NCI-H1048 (cell line): ENCODE results near the gene CA12.

Experiments used
- DNase-seq: peaks from one replicate; lab custom pipeline; 2025; lab: John Stamatoyannopoulos, UW

Gene CA12

GRCh38 chr15:63374686-63375520, 6.7 kb downstream of the CA12 start:
- DNase-seq = no peak

- DNase-seq = no peak
Measured at GRCh38 chr15:63373866-63374548, 7.6 kb downstream of the CA12 start.

- DNase-seq = no peak
Measured at GRCh38 chr15:63373330-63373729, 8.3 kb downstream of the CA12 start.

GRCh38 chr15:63372753-63373152, 8.9 kb downstream of the CA12 start:
- DNase-seq = no peak

- DNase-seq = no peak
Measured at GRCh38 chr15:63372018-63372705, 9.5 kb downstream of the CA12 start.

GRCh38 chr15:63371297-63371918, 10.2 kb downstream of the CA12 start:
- no peak for DNase-seq

- no peak for DNase-seq
Measured at GRCh38 chr15:63370764-63371163, 10.9 kb downstream of the CA12 start.

- DNase-seq = no peak
Measured at GRCh38 chr15:63369781-63370180, 11.9 kb downstream of the CA12 start.

GRCh38 chr15:63369296-63369695, 12.3 kb downstream of the CA12 start:
- no peak for DNase-seq

GRCh38 chr15:63368503-63368902, 13.1 kb downstream of the CA12 start:
- no peak for DNase-seq

- no peak for DNase-seq
Measured at GRCh38 chr15:63367900-63368299, 13.7 kb downstream of the CA12 start.

GRCh38 chr15:63367390-63367789, 14.3 kb downstream of the CA12 start:
- no peak for DNase-seq

- no peak for DNase-seq
Measured at GRCh38 chr15:63366451-63366850, 15.2 kb downstream of the CA12 start.

- no peak for DNase-seq
Measured at GRCh38 chr15:63365273-63365680, 16.4 kb downstream of the CA12 start.

GRCh38 chr15:63364399-63365272, 17.0 kb downstream of the CA12 start:
- DNase-seq = no peak

- no peak for DNase-seq
Measured at GRCh38 chr15:63363292-63363691, 18.4 kb downstream of the CA12 start.

GRCh38 chr15:63362885-63363284, 18.8 kb downstream of the CA12 start:
- DNase-seq = no peak

GRCh38 chr15:63362196-63362595, 19.4 kb downstream of the CA12 start:
- DNase-seq = no peak

- no peak for DNase-seq
Measured at GRCh38 chr15:63360170-63360569, 21.5 kb downstream of the CA12 start.

GRCh38 chr15:63358241-63359029, 23.2 kb downstream of the CA12 start:
- no peak for DNase-seq

GRCh38 chr15:63357731-63358130, 23.9 kb downstream of the CA12 start:
- no peak for DNase-seq
